HCT116 (cell line): ENCODE data around the gene FOXF2. TPM values are rescaled to one million over a fixed set of nuclear protein-coding genes. Genes with fewer than 3 reads are reported as not detected.

Experiments
- ATAC-seq: fragments of 200-7000 bp; cut with Tn5 transposase; 2 replicates; pipeline ENCODE4 v1.9.1; 2020; ENCODE audit warnings: mild to moderate bottlenecking, moderate library complexity
- BruUV-seq: library from RNA; stranded (reverse); fragments of 400-500 nt; replicated peaks from 2 replicates; lab custom pipeline; 2021; lab: Mats Ljungman, UMichigan
- CTCF ChIA-PET: fragments of 300-600 bp; sonication (Branson Sonifier 250); formaldehyde crosslinking; loops from one replicate; lab custom pipeline; 2021; ENCODE audit warnings: antibody characterized with exemption; lab: Charles Lee
- POLR2A ChIA-PET: fragments of 300-600, 350-600 bp; sonication (Branson Sonifier 250); formaldehyde crosslinking; loops from one replicate; lab custom pipeline; 2021; ENCODE audit warnings: antibody characterized with exemption; lab: Charles Lee
- RAD21 ChIA-PET, 2 experiments: fragments of 300-600 bp; sonication (Branson Sonifier 250); formaldehyde crosslinking; loops; one replicate each; lab custom pipeline; 2023; ENCODE audit warnings: low total read pairs in 2 of 2; ENCODE audit not compliant: uncharacterized antibody in 2 of 2, unreplicated experiment in 2 of 2, low non-redundant PET in 1 of 2; lab: Charles Lee
- DNase-seq: peaks from one replicate; pipeline ENCODE4 v3.0.0-alpha.2; 2010; ENCODE audit warnings: low read depth, low spot score
- H2AFZ ChIP-seq: fragments of 200-600 bp; shearing (Covaris generic), sonication (generic); 2 replicates; pipeline ENCODE4 v1.6.1; 2017; ENCODE audit warnings: low read depth, mixed run types, mixed read lengths, antibody characterized with exemption, low read length; ENCODE audit not compliant: poor library complexity, severe bottlenecking
- H3K27ac ChIP-seq: 2 replicates; pipeline ENCODE4 v1.5.1; 2012; ENCODE audit warnings: low read depth, low read length
- H3K27me3 ChIP-seq: fragments of 200-600 bp; sonication (generic); 2 replicates; pipeline ENCODE4 v1.6.1; 2016; ENCODE audit warnings: mixed run types, low read length, mixed read lengths; ENCODE audit not compliant: insufficient read depth
- H3K36me3 ChIP-seq, 2 experiments: fragments of 200-500 bp in 1 of 2; fragments of 200-600 bp in 1 of 2; sonication (Bioruptor generic) in 1 of 2; sonication (generic) in 1 of 2; 2 replicates each; pipeline versions ENCODE4 v1.5.1 to v1.6.1; 2014 to 2016; ENCODE audit warnings: low read length in 2 of 2, inconsistent platforms in 1 of 2, mixed read lengths in 1 of 2, mixed run types in 1 of 2; ENCODE audit not compliant: insufficient read depth in 2 of 2, control insufficient read depth in 1 of 2
- H3K4me1 ChIP-seq, 2 experiments: fragments of 200-600 bp in 1 of 2; sonication (generic) in 1 of 2; 2 replicates each; pipeline versions ENCODE4 v1.5.1 to v1.6.1; 2012 to 2017; ENCODE audit warnings: low read length in 2 of 2, inconsistent platforms in 1 of 2, mild to moderate bottlenecking in 1 of 2, mixed read lengths in 1 of 2, mixed run types in 1 of 2, moderate library complexity in 1 of 2; ENCODE audit not compliant: insufficient read depth in 2 of 2, control insufficient read depth in 1 of 2
- H3K4me2 ChIP-seq: fragments of 200-600 bp; sonication (generic); 2 replicates; pipeline ENCODE4 v1.6.1; 2017; ENCODE audit warnings: mixed run types, low read length, mixed read lengths
- H3K4me3 ChIP-seq, 2 experiments: fragments of 200-600 bp in 1 of 2; sonication (generic) in 1 of 2; replicated peaks in 1 of 2; 2 replicates each; pipeline ENCODE4 v1.5.1; 2011 to 2016; ENCODE audit warnings: low read length in 2 of 2, control low read depth in 1 of 2, low read depth in 1 of 2, mild to moderate bottlenecking in 1 of 2, mixed read lengths in 1 of 2, mixed run types in 1 of 2
- H3K79me2 ChIP-seq: fragments of 200-600 bp; sonication (generic); 2 replicates; pipeline ENCODE4 v1.6.1; 2017; ENCODE audit warnings: mild to moderate bottlenecking, mixed run types, low read length, moderate library complexity, mixed read lengths; ENCODE audit not compliant: insufficient read depth
- H3K9ac ChIP-seq: fragments of 200-600 bp; sonication (generic); 2 replicates; pipeline ENCODE4 v1.6.1; 2016; ENCODE audit warnings: low read length, mixed read lengths
- H3K9me2 ChIP-seq: fragments of 200-600 bp; sonication (generic), shearing (Covaris generic); 2 replicates; pipeline ENCODE4 v1.6.1; 2017; ENCODE audit warnings: mixed run types, mild to moderate bottlenecking, moderate library complexity; ENCODE audit not compliant: insufficient read depth
- H3K9me3 ChIP-seq, 2 experiments: fragments of 200-500 bp in 1 of 2; fragments of 200-600 bp in 1 of 2; sonication (Bioruptor generic) in 1 of 2; sonication (generic) in 1 of 2; 2 replicates each; pipeline ENCODE4 v1.6.1; 2014 to 2017; ENCODE audit warnings: low read length in 2 of 2, mixed read lengths in 2 of 2, inconsistent platforms in 1 of 2, low read depth in 1 of 2, mild to moderate bottlenecking in 1 of 2, mixed run types in 1 of 2, moderate library complexity in 1 of 2; ENCODE audit not compliant: control insufficient read depth in 1 of 2, insufficient read depth in 1 of 2
- H4K20me1 ChIP-seq: fragments of 200-600 bp; sonication (generic), shearing (Covaris generic); 2 replicates; pipeline ENCODE4 v1.6.1; 2017; ENCODE audit warnings: mixed run types, mild to moderate bottlenecking, moderate library complexity; ENCODE audit not compliant: insufficient read depth
- ATF3 ChIP-seq: IDR thresholded peaks from 2 replicates; pipeline ENCODE4 v1.6.1; 2012
- CBX3 ChIP-seq: IDR thresholded peaks from 2 replicates; pipeline ENCODE4 v1.6.1; 2012; ENCODE audit warnings: low read depth
- CEBPB ChIP-seq: IDR thresholded peaks from 2 replicates; pipeline ENCODE4 v1.6.1; 2012; ENCODE audit warnings: low read depth
- CTCF ChIP-seq, 3 experiments: fragments of 200-600 bp in 1 of 3; sonication (generic) in 1 of 3; IDR thresholded peaks in 2 of 3; conservative IDR thresholded peaks in 1 of 3; 2 replicates each; pipeline ENCODE4 v1.5.1; 2012 to 2017; ENCODE audit warnings: low read depth in 2 of 3, low read length in 2 of 3, antibody characterized with exemption in 1 of 3, borderline replicate concordance in 1 of 3, control low read depth in 1 of 3, mild to moderate bottlenecking in 1 of 3, mixed read lengths in 1 of 3, mixed run types in 1 of 3, moderate library complexity in 1 of 3; ENCODE audit not compliant: insufficient read depth in 1 of 3
- EGR1 ChIP-seq: IDR thresholded peaks from 2 replicates; pipeline ENCODE4 v1.6.1; 2012; ENCODE audit warnings: low read depth
- EZH2 ChIP-seq: fragments of 200-600 bp; sonication (generic); IDR thresholded peaks from 2 replicates; pipeline ENCODE4 v1.6.1; 2017; ENCODE audit warnings: antibody characterized with exemption, mixed run types
- EZH2phosphoT487 ChIP-seq: fragments of 200-600 bp; IDR thresholded peaks from 2 replicates; pipeline ENCODE4 v1.6.1; 2018; ENCODE audit warnings: antibody characterized with exemption, borderline replicate concordance
- JUND ChIP-seq: IDR thresholded peaks from 2 replicates; pipeline ENCODE4 v1.6.1; 2012
- POLR2A ChIP-seq: IDR thresholded peaks from 2 replicates; pipeline ENCODE4 v1.7.0; 2011; ENCODE audit warnings: borderline replicate concordance; ENCODE audit not compliant: insufficient read depth, insufficient read length; ENCODE audit errors: extremely low read depth
- POLR2AphosphoS5 ChIP-seq: IDR thresholded peaks from 2 replicates; pipeline ENCODE4 v1.6.1; 2011; ENCODE audit warnings: mild to moderate bottlenecking, low read depth, low read length, moderate library complexity
- RAD21 ChIP-seq: IDR thresholded peaks from 2 replicates; pipeline ENCODE4 v1.6.1; 2012; ENCODE audit warnings: low read depth, mild to moderate bottlenecking
- REST ChIP-seq: IDR thresholded peaks from 2 replicates; pipeline ENCODE4 v1.6.1; 2012; ENCODE audit warnings: low read depth
- SIN3A ChIP-seq: IDR thresholded peaks from 2 replicates; pipeline ENCODE4 v1.6.1; 2012; ENCODE audit warnings: low read depth
- SP1 ChIP-seq: IDR thresholded peaks from 2 replicates; pipeline ENCODE4 v1.6.1; 2012; ENCODE audit warnings: low read depth
- SRF ChIP-seq: IDR thresholded peaks from 2 replicates; pipeline ENCODE4 v1.6.1; 2012; ENCODE audit warnings: low read depth
- TCF7L2 ChIP-seq: IDR thresholded peaks from 2 replicates; pipeline ENCODE4 v1.7.0; 2011; ENCODE audit warnings: borderline replicate concordance, inconsistent platforms; ENCODE audit not compliant: insufficient read depth, insufficient read length; ENCODE audit errors: extremely low read depth
- ZBTB33 ChIP-seq: IDR thresholded peaks from 2 replicates; pipeline ENCODE4 v1.6.1; 2011; ENCODE audit warnings: mild to moderate bottlenecking, low read length, moderate library complexity; ENCODE audit not compliant: insufficient replicate concordance; ENCODE audit errors: extremely low read depth
- ZFX ChIP-seq: fragments of 450-650 bp; IDR thresholded peaks from 2 replicates; pipeline ENCODE4 v1.6.1; 2017
- ZNF274 ChIP-seq: fragments of 200-500 bp; sonication (Bioruptor generic); IDR thresholded peaks from 2 replicates; pipeline ENCODE4 v1.6.1; 2014; ENCODE audit warnings: mild to moderate bottlenecking, low read depth, low read length, inconsistent platforms
- intact Hi-C: fragments of 100-400 bp; cut with micrococcal nuclease; formaldehyde crosslinking; loops from 2 replicates; pipeline ENCODE4 v1.10.0; 2022
- total RNA-seq: library from RNA; stranded (reverse); gene quantifications from one replicate; pipeline ENCODE4 v1.2.1, GENCODE V29; 2021; ENCODE audit not compliant: unreplicated experiment

Gene FOXF2
- total RNA-seq, 1 experiment from 2014 or later: not detected

GRCh38 chr6:1349655-1350054 is 39.7 kb upstream of the FOXF2 start:
- Histone ChIP-seq H3K36me3 (no peaks in the 10 kb centered on the region), H4K20me1 (no peaks in the 10 kb centered on the region), H3K79me2 (no peaks in the 10 kb centered on the region), H2AFZ (no peak overlapping the region), H3K9ac (no peak overlapping the region), H3K9me2 (no peaks in the 10 kb centered on the region), H3K4me2 (no peak overlapping the region), H3K27me3 (no peaks in the 10 kb centered on the region), H3K4me1 (peaks cover 0 to 4% of the 10 kb centered on the region in 2 experiments; a peak in 1 of 4 replicates), H3K27ac (no peak overlapping the region), H3K9me3 (peaks cover 5 to 9% of the 10 kb centered on the region in 2 experiments; a peak in 2 of 4 replicates), H3K4me3 (no peak overlapping the region)
- RAD21 ChIA-PET: no interaction called here
- intact Hi-C loops: no loop called here
- CTCF ChIA-PET: no interaction called here
- no TSS peak for BruUV-seq
- TF ChIP-seq SRF (no peak), RAD21 (no peak), EZH2 (no peak), CBX3 (no peak), ZBTB33 (no peak), CEBPB (no peak), EGR1 (no peak), POLR2A (no peak), CTCF (IDR thresholded peaks at IDR 0.05 in 2 of 3, conservative IDR thresholded peaks at IDR 0.05 in 1 of 3; ENCODE audit: borderline replicate concordance in 1 of 3, insufficient read depth in 1 of 3, low read depth in 2 of 3, low read length in 2 of 3) (no peak), ZFX (no peak), POLR2AphosphoS5 (no peak), REST (no peak), ZNF274 (no peak), SIN3A (no peak), EZH2phosphoT487 (no peak), JUND (no peak), ATF3 (no peak), SP1 (no peak), TCF7L2 (no peak)
- ATAC-seq: no peak
- POLR2A ChIA-PET: no interaction called here
- no peak for DNase-seq
